HUDEP-2 (cell line): ENCODE results near the gene EEF1G.
A peak's percentile ranks its signal among the peaks of the same experiment; 100 is the strongest.
"Not testable (repeated sequence)": the region's sequence is repeated elsewhere in the genome, so short reads cannot be mapped to it uniquely, and the experiment has no call there.

Experiments
- DNase-seq, 76 experiments: peaks; one replicate each; lab custom pipeline; 2025; ENCODE audit not compliant: unreplicated experiment in 76 of 76; lab: John Stamatoyannopoulos, UW

Gene EEF1G

DNA sequence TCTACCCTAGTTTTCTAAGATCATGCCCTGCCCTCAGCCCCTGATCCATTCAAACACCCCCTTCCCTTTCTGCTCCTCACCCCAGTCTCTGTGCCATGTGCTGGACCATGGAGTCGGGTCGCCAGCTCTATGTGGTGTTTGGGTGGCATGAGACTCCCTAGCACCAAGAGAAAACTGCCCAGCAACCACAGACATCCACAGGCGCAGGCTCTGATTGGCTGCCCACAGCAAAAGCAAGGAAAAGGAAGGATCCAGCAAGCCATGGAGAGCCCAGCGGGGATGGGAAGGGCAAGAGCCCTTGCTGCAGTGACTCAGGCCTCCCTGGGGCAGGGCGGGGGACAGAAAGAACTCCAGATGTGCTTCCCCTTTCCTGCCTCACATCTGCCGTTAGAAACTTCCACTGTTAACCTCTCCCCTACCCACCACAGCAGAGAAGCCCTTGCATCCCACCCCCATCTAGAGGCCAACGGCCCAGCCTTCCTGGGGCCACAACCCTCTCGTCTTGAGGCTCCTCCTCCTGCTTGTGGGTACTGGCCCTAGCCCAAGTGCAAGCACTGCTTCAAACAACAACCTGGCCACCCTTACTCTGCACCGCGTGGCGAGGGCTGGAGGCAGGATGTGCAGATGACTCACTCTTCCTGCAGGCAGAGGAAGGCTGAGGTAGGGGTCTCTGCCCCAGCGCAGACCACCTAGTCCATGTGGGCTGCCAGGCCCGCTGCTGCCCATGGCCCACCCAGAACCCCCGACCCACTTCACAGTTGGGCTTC lies 17.4 kb downstream of the EEF1G start:
- DNase-seq = peak in 70 of 76 experiments; percentile 20 to 86 (median 72)

DNA sequence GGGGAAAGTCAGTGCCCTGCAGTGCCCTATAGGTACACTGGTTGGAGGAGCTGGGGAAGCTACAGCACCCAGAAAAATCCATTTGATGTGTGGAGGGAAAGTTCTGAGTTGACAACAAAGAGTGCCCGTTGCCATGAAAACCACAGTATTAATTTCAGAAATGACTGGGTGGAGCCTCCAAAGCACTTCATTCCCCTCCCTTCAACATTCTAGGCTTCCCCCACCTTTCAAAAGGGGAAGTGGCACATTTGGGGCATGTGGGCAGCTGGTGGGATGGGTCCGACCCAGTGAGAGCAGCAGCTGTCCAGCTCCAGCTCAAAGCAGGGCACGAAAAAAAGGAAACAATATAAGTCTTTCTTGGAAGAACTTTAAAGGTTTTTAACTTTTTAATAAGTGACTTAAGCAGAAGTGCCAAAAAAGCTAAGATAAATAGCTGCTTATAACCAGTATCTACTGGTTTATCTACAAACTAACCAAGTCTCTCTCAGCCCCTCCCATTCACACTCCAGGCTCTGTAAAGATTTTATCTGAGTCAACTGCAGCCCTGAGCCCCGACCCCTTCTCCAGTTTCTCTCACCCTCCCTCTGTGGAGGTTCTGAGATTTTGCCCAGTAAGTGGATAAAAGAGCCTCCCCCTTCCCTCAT lies 18.1 kb downstream of the EEF1G start:
- peak in 57 of 76 experiments; percentile 15 to 83 (median 50) for DNase-seq

DNA sequence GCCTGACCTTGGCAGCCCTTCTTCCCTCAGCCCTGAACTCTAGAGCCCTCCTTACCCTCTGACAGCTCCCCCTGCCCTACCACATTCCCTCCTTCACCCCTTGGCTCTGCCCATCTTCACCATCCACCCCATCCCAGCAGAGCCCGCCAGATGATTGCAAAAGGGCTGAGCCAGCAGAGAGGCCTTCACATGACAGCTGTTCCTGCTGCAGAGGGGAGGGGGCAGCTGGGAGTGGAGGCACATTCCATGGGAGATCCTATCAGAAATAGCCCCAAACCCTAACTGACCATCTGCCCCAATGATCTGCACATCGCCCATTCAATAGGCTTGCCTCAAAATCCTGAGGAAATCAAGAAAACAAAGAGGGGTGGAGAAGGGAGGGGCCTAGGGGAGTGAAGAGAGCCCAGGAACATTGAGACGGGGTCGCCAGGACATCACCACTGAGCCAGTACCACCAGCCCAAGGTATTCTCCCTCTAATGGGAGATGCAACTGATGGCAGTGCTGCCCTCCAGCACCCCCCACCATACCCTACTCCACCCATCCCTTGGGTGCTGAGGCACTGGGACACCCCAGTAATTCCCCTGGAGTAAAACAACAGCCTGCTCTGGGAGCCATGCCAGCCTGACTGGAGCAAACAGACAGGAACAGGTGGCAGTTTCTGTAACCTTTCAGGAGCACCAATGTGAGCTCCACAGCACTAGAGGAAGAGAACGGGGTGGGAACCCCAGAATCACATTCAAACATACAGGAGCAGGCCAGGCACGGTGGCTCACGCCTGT lies 19.1 kb downstream of the EEF1G start:
- no peak for DNase-seq

DNA sequence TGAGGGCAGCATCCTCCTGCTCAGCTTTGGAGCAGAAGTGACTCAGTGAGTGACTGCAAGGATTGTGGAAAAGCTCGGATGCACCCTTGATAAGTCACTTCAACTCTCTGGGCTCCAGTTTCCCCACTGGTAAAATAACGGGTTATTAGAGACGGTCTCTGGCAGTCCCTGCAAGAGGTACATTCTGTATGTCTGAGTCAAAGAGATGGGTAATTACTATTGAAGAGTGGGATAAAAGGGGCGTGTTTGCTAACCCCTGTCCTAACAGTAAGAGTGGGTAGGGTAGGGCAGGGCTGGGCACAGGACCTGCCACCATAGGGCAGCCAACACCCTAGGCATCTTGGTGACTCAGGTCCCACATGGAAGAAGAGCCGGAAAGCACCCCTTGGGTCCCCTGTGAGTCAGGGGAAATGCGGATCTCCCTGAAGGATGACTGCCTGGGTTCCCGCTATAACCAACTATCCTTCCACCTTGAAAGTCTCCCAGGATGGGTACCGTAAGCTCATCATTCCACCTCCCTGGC lies 19.8 kb downstream of the EEF1G start:
- no peak for DNase-seq

DNA sequence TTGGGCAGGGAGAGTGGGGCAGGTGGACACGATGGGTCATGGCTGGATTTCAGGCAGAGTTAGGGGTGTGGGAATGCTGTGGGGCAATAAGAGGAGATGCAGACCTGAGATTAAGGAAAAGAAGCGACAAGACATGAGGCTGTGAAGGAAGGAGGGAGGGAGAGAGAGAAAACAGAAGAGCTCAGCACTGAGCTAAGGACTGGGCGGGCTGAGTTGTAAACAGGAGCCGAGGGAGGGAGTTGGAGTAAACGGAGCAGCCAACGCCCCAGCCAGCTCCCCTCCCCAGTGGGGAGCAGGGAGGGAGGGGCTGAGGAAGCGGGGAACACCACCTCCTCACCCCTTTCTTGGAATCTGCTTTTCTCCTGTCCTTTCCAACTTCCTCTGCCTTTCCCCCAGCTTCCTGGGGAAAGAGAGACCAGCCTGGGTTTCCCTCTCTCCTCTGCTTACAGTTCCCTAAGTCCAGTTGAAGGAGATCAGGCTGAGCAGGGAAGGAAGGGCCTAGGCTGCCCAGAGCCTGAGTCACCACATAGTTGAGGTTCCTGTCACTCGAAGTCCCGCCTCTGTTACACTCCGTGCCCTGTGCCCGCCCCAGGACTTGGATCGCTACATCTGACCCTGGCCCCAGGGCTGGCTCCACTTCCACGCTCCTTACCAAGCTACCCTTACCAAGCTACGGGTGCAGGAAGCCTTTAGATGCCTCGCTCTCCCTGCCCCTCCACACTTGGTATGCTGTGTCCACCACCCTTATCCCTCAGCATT lies 20.4 kb downstream of the EEF1G start:
- peak in 69 of 76 experiments; percentile 33 to 86 (median 72) for DNase-seq

DNA sequence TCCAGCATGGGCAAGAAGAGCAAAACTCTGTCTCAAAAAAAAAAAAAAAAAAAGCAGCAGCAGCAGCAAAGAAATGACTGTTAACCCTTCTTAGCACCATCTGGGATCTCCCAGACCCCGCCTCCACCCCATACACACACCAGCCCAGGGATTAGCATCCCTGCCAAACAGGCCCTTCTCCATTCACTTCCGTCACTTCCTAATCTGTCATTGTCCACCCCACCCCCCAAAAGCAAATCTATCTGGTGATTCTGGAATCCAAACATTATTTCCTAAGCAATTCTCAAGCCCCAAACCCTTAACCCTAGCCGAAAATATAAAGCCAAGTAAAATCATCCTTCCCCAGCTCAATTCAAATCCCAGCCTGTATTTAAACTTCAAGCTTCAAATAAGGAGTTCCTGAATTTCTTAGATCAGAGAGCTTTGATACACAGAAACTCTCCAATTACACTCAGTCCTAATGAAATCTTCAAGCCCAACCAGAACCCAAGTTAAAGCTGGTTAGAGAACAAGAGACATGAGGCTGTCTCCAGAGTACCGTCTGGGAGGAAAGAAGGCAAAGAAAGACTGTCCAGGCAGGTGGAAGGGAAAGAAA lies 21.1 kb downstream of the EEF1G start:
- DNase-seq = no peak

DNA sequence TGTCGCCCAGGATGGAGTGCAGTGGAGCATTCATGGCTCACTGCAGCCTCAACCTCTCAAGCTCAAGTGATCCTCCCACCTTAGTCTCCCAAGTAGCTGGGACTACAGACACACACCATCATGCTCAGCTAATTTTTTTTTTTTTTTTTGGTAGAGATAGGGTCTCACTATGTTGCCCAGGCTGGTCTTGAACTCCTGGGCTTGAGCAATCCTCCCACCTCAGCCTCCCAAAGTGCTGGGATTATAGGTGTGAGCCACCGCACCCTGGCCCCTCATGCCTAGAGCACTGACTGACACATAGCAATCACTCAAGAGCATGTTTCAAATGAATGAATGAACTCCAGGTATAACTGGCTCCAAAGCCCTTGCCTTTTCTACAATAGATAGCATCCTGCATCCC lies 23.2 kb downstream of the EEF1G start:
- not testable (repeated sequence) for DNase-seq

DNA sequence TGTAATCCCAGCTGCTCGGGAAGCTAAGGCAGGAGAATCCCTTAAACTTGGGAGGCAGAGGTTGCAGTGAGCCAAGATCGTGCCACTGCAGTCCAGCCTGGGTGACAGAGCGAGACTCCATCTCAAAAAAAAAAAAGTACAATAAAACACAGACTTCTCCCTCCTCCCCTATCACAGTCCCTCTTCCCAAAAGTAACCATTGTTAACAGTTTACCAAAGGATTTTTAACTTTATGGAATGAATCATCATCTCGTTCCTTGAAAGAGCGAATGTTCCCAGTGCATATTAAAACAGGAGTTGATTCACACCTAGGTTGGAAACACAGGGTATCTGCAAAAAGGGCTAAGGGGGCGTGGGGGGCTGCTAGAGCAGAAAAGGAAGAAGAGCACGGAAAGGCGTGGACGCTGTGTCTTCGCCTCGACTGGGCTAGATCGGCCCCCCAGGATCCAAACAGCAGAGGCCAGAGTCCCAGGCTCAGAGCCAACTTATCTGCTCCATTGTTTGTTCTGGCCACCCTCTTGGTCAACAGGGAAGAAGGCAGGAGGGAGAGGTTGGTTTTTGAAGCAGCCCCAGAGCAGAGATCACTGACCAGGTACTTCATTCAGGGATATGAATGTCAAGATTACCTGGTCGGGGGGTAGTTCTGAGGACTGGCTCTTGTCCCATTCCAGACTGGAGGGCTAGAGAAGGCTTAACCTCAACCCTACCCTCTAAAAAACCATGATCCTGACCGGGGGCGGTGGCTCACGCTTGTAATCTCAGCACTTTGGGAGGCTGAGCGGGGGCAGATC lies 25.0 kb downstream of the EEF1G start:
- no peak for DNase-seq

DNA sequence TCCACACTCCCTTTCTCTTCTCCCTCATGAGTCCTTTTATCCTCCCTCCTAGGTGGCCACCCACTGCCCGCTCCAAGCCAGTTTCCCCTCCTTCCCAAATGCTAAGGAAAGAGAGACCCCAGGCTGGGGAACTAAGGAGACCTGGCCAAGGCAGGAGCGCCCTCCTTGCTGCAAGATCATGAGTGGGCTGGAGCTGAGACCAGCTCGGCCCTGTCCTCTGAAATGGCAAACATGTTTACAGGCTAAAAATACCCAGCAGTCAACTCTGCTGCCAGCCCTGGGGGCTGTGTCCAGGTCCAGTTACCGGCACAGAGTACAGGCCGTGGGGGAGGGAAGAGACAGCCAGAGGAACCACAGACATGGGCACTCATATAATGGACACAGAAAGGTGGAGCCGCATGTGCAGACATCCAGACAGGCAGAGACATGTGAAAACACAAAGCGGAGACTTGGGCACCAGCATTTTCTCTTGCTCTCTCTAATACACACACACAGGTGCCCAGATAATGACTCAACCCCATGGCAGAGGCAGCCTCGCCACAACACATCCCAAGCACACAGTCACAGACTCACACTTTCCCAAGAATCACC lies 25.9 kb downstream of the EEF1G start:
- DNase-seq = no peak

DNA sequence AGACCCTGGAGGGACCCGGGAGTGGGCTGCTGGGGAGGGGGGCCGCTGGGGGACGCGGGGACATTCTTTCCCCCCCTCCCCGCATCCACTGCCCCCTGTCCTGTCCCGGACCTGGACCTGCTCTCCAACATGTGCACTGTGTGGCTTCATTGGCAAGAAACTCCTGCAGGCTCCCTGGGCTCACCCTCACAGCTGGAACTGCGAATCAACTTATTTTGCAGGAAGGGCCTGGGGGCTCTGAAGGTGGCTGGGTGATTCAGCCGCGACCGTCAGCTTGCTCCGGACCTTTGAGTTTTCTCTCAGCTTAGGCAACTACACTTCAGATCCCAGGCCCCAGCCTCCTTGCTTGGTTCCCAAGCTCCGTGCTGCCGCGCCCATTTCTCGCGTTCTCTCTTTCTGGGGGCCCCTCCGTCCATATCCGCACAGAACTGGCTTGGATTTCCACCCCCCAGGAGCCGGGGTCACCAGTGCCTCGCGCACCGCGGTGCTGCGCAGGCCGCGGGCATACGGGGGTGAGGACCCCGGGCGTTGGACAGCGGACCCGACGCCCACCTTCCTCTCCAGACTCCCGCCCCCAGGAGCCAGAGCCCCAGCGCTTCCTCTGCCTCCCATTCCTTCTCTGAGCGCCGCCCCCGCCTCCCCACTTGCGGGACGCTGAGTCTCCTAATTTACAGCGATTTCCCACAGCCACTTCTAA lies 26.6 kb downstream of the EEF1G start:
- DNase-seq = peak in 3 of 76 experiments; percentile 42 to 53 (median 53)

DNA sequence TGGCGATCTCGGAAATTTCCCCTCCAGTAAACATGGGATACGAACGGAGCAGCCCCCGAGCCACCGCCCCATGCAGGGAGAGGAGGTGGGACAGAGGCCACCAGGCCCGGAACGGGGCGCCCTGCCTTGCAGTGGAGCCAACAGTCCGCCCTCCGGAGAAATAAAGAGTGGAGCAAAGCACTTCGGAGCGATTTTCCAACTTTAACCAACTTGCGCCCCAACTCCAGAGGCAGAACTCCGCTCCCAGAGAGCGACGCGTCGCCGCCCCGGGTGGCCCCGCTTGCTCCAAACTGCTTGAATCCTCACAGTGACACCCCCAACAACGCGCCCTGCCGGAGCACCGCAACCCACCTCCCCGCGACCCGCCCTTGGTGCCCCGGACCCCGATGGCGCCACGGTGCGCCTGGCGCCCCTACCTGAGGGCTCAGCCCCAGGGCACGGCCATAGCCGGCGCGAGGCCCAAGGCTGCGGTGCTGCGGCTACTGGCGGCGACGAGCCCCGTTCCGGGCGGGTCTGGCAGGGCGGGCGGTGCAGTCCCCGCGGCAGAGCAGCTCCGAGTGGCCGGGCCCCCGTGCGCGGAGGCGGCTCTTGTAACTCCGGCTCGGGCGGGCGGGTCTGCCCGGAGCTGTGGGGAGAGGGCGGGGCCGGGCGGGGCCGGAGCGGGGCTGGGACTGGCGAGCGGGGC lies 27.3 kb downstream of the EEF1G start, which contains the start of gene AHNAK:
Gene AHNAK (minus strand): TSS at position 563 of the 685 bp plus-strand sequence. CDS start 10,708 bp downstream, outside the sequence.
- DNase-seq = peak in 61 of 76 experiments; percentile 17 to 83 (median 58)

DNA sequence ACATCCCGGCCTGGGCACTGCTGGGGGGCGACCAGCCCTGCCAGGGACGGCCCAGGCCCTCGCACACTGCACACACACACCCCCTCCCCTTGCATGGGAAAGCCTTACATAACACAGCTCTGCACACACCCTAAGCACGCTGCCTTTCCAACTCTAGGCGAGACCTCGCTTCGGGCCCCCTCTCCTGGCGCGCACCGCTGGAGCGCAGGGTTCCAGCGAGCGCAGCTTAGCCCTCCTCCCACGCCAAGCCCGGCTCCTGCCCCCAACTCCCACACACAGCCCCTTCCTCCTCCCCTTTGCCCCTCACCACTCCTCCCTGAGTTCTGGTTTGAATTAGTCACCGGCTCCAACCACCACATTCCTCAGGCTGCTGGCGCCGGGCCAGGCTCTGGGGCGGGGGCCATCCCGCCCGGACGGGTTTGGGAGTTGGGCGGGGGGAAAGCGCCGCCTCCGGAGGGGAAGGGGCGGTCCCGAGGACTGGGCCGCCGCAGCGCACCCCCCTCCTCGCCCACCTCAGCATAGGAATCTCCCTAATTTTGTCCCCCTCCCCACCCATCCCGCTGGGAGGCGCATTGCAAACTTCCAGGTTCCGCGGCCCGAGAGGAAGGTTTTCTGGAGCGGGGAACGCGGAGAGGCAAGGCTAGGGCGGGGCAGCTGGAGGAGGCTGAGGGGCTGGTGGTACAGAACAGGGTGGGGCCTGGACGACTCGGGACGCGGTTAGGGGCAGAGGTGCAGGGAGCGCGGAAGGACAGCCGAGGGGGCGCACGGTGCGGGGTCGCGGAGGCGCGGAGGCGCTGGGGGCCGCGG lies 28.1 kb downstream of the EEF1G start:
- peak in 62 of 76 experiments; percentile 20 to 83 (median 60) for DNase-seq

DNA sequence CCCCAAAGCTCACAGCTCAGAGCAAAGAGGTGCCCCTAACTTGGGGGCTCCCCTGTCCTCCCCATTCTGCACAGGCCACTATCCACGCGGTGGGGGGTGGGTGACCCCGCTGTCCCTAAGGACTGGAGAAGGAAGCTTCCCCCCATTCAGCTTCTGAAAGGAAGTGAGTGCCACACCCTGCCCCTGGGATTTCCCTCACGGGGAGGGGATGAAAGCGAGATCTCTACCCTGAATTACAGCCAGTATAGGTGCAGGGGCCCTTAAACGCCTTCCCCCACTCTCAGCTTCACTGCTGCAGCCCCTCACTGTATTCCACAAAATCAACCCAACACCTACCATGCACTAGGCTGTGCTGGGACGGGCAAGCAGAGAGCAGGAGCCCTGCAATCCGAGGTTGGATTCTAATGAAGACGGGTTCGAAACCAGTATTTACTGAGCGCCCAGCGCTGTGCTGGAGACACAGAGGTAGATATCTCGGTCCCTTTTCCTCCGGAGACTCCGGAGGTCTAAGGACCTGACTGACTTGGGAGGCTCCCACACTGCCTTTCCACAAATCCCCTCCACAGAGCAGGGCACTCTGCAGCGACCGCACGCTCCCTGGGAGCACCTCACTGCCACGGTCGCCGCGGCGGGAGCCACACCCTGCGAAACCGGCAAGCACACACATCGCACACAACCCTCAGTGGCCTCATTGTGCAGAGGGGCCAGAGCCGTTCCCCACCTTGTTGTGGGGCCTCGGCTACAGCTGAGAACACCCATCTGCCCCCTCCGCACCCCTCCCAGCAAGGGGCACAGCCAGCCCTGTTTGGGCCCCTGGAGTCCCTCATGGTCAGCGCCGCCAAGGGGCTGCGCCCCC lies 28.9 kb downstream of the EEF1G start:
- peak in 19 of 76 experiments; percentile 10 to 35 (median 23) for DNase-seq

DNA sequence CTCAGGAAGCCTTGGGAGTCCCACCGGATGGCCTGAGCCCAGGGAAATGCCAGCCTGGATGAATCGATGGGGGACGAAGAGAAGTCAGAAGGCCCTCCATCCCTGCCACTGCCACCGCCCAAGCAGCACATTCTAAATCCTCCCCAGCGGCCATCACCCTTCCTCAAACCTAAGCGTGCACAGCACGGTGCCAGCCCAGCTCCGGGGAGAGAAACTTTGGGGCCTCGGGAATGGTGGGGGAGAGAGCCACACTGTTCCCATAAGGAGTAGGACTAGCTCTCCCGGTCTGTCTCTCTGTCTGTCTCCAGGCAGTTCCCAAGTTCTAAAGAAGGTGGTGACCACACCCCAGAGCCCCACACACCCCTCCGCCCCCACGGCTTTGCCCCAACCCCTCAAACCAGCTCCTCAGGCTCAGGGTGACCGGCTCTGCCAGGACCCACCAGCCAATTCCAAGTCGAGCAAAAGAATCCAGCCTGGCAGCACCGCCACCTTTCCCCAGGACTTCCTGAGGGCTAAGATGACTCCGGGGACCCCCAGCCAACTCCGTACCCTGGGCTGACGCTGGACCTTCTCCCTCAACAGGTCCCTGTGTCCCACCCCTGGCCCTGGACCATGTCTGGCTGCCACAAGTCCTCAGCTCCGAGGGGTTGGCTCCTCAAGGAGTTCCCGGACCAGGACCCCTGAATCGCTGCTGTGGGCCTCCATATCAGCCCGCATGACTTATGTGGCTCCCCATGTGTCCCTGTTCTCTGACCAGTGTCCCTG lies 29.8 kb downstream of the EEF1G start:
- DNase-seq = peak in 1 of 76 experiments; percentile 22
